GM19035 (cell line): ENCODE data around the gene ZC3H4.
"Not testable (repeated sequence)": the region's sequence is repeated elsewhere in the genome, so short reads cannot be mapped to it uniquely, and the experiment has no call there.

Source experiments
- ATAC-seq: cut with Tn5 transposase; IDR thresholded peaks from one replicate; pipeline ENCODE4 v1.9.1; 2021; ENCODE audit not compliant: unreplicated experiment

Gene ZC3H4

DNA sequence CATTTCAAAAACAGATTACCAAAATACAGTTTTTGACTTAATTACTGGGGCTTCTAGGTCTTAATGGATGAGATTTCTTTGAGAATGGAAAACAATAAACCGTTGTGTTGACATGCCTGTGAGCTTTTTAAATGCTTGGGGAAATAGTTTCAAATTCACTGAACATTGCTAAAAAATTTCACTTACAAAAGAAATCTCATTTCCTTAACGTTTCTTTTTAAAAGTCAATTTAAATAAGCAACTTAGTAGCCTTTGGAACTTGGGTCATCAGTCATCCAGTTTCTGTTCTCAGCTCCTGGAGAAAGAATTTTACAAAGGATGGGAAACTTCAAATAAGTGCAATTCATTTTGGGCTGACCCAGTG, 4.4 kb downstream of the ZC3H4 start:
- no peak for ATAC-seq

DNA sequence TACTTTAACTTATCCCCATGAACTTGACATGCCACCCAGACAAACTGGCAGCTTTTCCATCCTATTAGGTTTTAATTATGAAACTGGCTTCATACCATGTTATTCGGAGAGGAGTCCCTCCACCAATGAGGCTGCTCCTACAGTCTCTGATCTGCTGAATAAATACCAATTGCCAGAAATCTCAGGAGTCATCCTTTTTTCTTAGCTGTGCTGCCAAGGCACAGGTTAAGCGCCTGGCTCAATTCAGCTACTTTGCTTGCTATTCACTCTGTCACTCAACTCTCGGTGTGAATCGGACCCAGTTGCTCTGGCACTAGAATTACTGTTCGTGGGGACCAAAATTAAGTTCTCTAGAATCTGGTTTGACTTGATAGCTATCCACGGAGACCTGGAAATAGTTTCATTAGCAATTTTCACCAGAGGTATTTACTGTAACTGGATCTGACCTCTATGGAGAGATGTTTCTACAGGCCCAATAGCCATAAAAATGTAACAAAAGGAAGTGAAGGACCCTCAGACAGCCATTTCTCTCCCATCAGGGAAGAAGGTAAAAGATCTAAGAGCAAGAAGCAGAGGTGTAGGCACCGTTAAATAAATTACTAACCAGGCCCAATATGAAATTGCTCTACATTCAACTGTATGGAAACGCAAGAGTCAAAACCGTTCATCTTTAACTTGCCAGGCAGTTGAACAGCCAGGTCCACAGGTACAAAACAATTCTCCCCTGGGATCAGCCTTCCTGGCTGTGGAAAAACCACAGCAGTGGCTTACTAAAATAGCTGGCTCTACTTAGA, 5.4 kb downstream of the ZC3H4 start:
- ATAC-seq = no peak

DNA sequence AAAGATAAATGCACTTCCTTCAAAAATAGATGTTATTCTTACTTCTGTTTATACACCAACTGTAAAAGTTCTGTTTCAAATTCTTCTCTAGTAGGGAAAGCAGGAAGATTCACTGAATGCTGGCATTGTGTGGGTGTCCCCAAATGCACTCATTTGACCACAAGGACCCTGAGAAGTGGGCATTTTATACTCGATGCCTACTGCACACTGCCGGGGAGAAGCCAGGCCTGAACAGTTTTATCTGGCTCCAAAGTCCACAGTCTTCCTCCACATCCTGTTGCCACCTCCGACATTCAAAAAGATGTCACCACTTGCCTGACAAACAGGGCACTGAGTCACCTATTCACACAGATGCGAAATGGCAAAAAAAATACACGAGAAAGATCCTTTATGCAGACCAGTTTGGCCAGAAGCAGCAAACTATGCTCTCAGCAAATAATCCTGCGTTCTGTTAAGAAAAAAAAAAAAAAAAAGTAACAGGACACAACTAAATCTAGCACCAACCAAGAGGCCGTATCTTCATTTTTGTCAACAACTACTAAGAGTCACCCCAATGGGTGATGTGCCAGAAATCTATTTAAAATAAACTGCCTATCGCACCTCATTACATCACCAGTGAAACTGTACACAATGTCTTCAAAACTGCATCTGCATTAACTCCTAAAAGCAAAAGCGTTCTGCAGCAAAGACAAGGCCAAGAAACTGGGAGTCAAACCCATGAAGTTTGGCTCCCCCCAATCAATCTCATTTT, 6.2 kb downstream of the ZC3H4 start:
- ATAC-seq = no peak

DNA sequence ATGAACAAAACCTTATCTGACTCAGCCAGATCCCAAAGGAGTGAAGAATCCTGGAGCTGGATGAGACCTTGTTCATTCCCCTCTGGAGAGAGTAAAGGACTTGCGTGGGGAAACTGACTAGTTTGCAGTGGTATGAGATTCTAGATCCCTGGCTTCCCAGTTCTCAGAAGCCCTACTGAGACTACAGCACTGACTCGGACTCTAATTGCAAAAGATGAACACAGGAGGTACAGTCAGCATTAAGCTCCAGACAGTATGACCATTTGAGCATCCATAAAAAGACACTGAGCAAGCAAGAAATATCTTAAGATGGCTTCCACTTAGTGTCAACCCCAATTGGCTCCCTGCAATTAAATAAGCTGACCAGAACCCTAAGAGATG, 6.8 kb downstream of the ZC3H4 start:
- no peak for ATAC-seq

DNA sequence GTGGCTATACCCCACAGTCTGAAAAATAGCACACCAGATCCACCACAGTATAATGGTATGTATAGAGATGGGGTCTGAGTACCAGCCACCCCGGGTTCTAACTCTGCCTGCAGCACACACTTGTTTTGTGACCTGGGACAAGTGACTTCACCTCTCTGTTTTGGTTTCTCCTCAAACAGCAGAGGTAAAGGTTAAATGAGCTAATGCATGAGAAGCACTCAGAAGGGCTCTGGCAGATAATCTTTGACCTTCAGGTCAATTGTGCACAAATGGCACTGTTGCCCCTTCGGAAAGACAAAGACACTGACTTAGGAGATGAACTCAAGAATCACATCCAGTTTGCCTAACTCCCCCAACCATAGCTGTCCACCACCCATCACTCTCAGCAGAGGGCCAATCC, 7.7 kb downstream of the ZC3H4 start:
- no peak for ATAC-seq

DNA sequence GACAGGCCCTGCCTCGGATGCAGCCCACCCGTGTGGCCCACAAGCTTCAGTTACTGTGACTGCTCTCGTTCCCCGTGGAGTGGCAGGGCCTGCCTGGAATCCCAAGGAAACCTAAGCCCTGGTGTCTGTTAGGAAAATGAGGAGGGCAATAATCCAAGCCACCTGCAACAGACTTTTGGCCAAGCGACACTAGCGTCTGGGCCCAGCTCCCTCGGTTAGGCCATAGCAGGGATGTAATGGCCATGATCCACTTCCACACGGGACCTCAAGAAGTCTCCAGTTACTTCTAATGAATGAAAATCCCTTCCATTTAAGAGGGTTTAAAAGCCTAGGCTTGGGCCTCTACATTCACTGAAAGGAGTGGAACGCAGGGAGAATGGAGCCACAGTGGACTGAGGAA, 8.9 kb downstream of the ZC3H4 start:
- no peak for ATAC-seq

DNA sequence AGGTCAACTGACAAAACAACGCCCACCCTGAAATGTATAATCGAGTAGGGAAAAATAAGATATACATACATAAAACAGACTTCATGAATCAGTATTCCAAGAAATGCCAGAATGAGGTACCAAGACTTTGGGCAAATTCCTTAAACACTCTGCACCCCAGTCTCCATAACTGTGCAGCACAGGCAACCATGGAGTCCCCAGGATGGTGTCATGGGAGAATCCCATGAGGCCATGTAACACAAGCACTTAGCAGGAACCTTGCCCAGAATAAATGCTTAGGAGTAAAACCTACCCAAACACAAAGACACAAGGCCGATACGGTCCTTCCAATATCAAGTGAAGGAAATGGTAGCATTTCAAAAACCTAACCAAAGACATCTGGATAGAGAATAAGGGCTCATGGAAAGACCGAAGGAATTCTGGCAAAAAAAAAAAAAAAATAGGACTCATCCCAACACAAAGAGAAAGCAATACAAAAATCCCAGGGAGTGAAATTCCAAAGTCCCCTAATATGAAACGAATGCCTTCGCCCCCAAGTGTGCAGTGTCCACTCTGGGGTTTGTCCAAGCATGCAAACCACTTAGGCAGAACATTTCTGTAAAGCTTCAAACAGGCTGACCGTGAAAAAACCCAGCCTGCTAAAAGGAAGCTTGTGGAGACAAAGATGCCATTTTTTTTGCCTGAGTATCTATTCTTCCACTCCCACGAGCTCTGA, 11.1 kb downstream of the ZC3H4 start:
- ATAC-seq = no peak

DNA sequence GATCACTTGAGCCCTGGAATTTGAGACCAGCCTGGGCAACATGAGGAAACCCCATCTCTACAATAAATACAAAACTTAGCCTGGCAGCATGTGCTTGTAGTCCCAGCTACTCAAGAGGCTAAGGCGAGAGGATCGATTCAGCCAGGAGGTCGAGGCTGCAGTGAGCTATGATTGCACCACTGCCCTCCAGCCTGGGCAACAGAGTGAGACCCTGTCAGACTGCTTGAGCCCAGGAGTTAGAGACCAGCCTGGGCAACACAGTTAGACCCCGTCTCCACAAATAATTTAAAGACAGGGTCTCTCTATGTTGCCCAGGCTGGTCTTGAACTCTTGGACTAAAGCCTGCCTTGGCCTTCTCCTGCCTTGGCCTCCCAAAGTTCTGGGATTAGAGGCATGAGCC, 12.5 kb downstream of the ZC3H4 start:
- ATAC-seq = not testable (repeated sequence)

DNA sequence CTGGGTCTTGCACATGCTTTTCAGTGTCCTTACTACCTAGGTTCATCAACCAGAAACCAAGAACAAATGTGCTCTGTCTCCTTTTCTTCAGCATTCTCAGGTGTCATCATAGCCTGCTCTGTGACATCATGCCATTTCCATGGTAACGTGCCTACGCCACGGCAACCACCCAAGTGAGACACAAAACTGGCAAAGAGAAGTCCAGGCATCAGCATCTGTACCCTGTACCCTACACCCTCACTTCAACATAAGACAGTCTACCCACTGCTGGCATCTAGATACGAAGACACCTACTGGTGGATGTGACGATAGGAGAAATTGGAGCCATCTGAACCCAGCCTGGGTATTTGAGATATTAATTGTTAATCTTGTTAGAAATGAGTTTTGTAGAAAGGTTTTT, 13.3 kb downstream of the ZC3H4 start:
- no peak for ATAC-seq

DNA sequence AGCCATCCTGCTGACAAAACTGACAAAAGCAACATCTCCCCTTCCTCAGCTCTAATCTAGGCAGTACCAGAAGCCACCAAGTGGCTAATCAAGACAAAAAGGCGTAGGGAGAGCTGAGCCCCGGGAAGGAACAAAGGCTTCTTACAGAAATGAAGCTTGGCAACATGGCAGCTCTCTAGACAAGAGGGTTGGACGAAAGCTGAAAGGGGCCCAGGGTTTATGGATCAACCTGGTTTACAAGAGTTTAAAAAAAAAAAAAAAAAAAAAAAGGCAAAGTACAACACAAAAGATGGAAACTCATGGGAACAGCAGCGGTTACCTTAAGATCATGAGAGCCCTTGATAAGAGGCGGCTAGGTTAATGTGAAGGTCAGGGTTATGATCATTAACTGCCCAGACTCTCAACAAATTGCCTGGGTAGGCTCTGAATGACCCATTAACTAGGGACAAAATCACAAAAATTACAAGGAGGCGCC, 14.0 kb downstream of the ZC3H4 start:
- ATAC-seq = no peak

DNA sequence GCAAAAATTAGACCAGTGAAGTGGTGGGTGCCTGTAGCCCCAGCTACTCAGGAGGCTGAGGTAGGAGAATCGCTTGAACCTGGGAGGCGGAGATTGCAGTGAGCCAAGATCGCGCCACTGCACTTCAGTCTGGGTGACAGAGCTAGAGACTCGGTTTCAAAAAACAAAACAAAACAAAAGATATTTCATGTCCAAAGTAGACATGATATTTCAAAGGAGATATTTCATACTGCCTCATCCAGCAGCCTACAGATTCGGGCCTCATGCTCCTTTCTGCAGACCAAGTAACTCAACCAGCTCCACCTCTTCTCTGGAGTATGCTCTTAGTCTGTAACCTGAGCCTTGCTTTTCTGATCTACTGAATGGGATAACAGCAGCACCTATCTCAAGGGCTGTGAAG, 15.0 kb downstream of the ZC3H4 start:
- no peak for ATAC-seq

DNA sequence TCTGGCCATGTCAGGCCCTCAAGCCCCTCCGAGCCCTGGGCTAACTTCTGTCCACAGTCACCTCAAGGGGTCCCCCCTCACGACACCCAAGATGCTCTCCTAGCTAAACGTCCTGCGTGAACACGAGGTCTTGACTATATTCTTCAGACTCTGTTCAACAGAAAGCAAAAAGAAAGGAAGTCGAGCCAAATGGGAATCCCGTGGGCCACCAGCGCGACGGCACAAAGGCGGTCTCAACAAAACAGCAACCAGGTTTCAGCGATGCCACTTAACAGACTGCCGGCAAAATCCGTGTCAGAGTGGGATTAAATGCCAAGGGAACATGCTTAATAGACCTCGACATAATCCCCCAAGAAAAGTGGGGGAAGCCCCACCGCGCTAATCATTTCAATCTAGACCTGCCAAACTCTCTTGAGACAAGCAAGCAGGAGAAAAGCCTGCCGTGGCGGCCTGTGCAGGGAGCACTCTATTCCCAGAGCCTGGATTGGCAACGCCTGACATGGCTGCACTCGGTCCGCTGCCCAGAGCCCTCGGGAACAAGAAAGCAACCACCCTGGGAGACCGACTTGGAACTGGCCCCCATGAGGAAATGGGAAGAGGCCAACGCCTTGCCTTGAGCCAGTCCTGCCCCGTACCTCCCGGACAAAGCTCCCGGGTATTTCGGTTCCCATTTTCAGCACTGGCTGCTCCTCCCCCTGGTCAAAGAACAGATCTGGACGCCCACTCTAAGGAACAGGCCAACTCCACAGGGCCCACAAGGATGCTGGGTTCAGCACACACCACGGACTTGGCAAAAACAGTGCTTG, 16.0 kb downstream of the ZC3H4 start:
- ATAC-seq = no peak

DNA sequence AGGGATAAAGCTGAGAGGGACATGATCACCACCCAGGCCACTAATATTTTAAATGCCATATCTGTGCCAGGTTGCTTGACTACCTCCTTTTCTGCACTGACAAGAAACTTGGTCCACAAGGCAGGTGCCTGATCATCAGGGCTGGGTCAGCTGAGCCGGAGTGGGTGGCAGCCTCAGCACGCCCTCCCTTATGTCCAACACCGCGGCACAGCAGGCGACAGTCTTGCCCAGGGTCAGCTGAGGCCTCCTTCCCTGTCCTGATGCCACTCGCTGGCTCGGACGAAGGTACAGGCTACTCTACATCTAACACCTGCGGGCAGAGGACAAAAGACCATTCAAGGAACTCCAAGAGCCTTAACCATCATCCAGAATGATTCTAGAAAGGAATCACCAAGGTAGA, 16.9 kb downstream of the ZC3H4 start:
- ATAC-seq = no peak

DNA sequence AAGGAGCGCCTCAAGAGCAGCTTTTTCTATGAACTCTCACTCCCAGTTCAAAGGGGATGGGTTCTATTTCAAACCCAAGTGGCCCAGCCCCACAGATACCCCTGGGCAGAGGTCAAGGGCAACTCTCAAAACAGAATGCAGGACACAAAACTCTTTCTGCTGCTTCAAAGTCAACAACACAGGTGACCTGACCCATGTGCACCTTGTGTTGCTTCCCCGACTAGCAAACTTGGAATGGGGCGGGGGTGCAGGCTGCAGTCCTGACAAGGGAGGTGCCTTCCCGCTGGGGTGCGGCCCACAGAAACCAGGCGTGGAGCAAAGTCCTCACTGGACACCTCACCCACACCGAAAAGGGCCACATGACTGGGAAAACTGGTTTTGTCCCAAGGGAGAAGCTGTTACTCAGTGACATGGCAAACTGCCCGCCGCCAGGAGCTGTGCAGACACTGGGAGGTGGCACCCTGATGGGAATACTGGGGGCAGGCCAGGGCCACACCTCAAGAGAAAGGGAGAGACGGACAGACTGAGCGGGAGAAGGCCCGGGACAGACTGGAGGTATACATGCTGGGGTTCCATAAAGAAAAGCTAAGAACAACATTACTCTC, 17.4 kb downstream of the ZC3H4 start:
- ATAC-seq = no peak

DNA sequence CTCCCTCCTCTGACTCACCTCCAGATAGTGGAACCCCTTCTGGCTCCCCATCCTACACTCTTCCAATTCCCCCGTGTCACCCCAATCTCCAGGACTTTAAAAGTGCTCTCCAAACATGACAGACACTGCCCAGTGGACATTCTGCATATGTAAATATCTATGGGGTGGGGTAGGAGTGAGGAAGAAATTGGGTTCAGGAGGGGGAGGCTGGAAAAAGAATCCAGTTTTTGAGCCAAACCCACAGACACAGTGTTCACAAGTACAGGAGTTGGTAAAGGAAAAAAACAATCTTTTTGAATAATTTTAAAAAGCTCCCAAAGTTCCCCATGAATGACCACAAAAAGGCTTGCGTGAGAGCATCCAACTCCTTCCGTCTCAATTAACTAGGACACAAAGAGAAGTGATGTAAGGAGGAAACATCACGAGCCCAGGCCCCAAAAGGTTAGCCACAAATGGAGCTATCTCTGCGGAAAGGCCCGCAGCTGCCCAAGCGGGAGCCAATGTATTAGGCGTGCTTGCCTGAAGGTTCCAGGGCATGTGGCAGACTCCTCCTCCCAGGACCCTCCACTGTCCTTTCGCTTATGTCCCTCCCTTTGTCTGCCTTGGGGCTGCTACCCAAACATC, 18.0 kb downstream of the ZC3H4 start:
- no peak for ATAC-seq

DNA sequence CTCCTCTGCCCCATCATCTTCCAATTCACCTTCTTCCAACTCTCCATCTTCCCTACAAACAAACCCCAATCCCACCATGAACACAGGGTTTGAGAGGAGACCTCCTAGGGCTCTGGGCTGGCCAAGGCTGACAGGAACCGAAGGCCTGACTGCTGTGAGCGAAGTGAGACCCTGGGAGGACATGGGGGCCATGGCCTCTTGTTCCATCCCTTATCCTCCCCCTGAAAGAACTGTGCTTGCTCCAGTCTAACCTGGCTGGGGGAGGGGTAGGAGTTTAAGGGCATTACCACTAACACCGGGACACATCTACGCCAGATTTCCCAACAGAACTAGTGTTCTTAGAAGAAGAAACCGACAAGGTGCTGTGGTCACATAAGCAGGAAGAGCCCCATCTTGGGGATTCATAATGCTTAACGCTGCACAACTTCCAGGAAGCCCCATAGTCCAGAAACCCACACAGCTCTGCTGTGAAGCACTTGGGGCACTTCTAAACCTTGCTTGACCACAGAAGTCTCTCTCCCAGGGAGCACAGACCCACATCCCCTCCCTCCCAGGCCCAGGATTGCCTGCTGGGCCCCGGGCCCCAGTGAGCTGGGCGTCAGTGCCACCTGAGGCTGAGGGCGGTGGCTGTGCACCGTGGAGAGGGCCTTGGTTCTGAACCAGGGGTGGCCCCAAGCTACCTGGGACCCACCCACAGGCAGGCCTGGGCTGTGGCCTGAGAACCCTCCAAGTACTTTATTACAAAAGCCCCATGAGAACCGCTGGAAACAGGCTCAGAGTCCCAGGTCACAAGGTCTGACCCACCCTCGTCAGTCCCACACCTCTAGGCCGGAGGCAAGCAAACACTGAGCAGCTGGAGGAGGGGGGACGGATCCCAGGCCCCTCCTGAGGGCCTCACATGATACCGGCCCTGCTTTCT, 18.8 kb downstream of the ZC3H4 start:
- ATAC-seq = no peak

DNA sequence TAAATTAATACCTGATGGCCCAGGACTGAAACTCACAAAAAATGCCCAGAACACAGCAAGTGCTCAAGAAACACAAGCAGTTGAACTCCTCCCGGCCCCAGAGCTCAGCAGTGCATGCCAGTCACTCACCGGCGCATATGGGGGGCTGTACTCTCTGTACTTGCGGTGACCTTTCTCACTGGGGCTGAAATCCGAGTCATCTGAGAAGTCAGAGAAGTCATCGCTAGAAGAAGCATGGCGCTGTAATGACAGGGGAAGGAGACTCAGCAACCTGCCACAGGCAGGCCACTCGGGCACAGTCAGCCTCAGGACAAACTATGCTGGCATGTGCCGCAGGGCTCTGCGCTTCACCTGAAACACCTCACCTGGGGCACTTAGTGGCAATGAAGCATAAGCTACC, 19.7 kb downstream of the ZC3H4 start:
- ATAC-seq = peak; percentile 70

DNA sequence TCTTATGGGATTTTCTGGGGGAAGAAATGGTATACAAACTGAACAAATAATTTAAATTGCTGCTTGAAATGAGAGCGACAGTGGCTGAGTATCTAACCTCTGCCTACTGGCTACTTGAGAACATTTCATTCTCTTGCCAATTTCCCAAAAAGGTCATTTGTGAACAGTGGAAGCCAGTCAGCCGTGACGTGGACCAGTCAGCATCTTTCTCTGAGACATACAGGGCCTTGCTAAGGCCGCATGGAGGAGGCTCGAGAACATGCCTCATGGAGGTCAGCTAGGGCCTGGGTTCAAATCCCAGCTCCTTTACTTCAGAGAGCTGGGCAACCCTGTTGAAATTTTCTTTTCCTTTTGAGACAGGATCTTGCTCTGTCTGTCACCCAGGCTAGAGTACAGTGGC, 20.3 kb downstream of the ZC3H4 start:
- no peak for ATAC-seq

DNA sequence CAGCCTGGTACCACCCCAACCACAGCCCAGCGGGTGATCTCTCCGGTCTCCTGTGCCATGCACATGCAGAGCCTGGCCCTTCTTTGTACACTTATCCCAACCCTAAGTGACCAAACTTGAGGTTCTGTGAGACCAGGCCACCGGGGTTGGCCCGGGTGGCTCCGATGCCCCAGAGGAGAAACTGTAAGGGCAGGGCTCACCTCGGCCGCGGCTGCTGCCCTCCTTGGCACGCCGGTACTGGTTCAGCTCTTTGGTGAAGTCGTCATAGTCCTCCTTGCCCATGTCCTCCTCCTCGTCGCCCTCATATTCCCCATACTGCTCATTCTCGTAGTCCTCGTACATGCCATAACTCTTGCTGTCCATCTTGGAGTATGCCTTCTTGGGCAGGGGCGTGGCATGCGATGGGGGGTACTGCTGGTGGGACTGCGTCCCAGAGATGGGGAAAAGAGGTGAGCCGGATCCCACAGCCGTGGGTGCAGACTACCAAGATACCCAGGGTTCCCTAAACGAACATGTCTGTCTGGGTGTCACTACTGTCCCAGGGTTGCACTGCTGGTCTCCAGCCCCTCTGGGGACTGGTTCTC, 23.7 kb downstream of the ZC3H4 start:
- no peak for ATAC-seq
